Fibroblast of skin of scalp (primary cell): ENCODE measurements around the gene RAD50. TPM values are rescaled to one million over a fixed set of nuclear protein-coding genes. Genes with fewer than 3 reads are reported as not detected.
A peak's percentile ranks its signal among the peaks of the same experiment; 100 is the strongest.
"Not testable (repeated sequence)": the region's sequence is repeated elsewhere in the genome, so short reads cannot be mapped to it uniquely, and the experiment has no call there.

Experiments used
- DNase-seq: peaks from one replicate; pipeline ENCODE4 v3.0.0-alpha.2; 2013
- polyA plus RNA-seq, 2 experiments: library from polyadenylated mRNA; unstranded; fragments of 120-200 nt; gene quantifications; one replicate each; pipeline ENCODE4 v1.2.1, GENCODE V29; 2013; ENCODE audit not compliant: insufficient read length in 2 of 2

Gene RAD50
- polyA plus RNA-seq (2013, experiment 1 of 2; ENCODE audit: insufficient read length) = 20.8 TPM
- 23.8 TPM for polyA plus RNA-seq (2013, experiment 2 of 2; ENCODE audit: insufficient read length)

- peak; percentile 91 for DNase-seq
These were observed at the start of gene RAD50 for GRCh38 chr5:132556763-132557477. TSS of gene RAD50 (plus strand) at chr5:132556977. CDS start at chr5:132557325, 348 bp downstream.

GRCh38 chr5:132510076-132510475, 46.7 kb upstream of the RAD50 start:
- DNase-seq = peak; percentile 87

- DNase-seq = not testable (repeated sequence)
These were observed 43.0 kb upstream of the RAD50 start for GRCh38 chr5:132513618-132514336.

GRCh38 chr5:132522067-132522466, 34.7 kb upstream of the RAD50 start:
- DNase-seq = not testable (repeated sequence)

- DNase-seq = not testable (repeated sequence)
These were observed 31.9 kb upstream of the RAD50 start for GRCh38 chr5:132524877-132525276.

- no peak for DNase-seq
These were observed 31.5 kb upstream of the RAD50 start for GRCh38 chr5:132525299-132525724.

GRCh38 chr5:132526290-132526973, 30.3 kb upstream of the RAD50 start:
- peak; percentile 48 for DNase-seq

GRCh38 chr5:132526974-132527564, 29.7 kb upstream of the RAD50 start:
- no peak for DNase-seq

GRCh38 chr5:132528021-132528420, 28.8 kb upstream of the RAD50 start:
- no peak for DNase-seq

- DNase-seq = no peak
These were observed 27.7 kb upstream of the RAD50 start for GRCh38 chr5:132528866-132529634.

- DNase-seq = no peak
These were observed 25.8 kb upstream of the RAD50 start for GRCh38 chr5:132530946-132531345.

- no peak for DNase-seq
These were observed 17.1 kb upstream of the RAD50 start for GRCh38 chr5:132539716-132540115.

- DNase-seq = no peak
These were observed 16.6 kb upstream of the RAD50 start for GRCh38 chr5:132540149-132540548.

- DNase-seq = no peak
These were observed 16.0 kb upstream of the RAD50 start for GRCh38 chr5:132540764-132541163.

GRCh38 chr5:132543472-132544201, 13.1 kb upstream of the RAD50 start, which contains the start of gene IL5:
TSS of gene IL5 (minus strand) at chr5:132543522. CDS start at chr5:132543478, 44 bp downstream.
- no peak for DNase-seq

GRCh38 chr5:132546108-132546507, 10.7 kb upstream of the RAD50 start:
- DNase-seq = no peak

- DNase-seq = no peak
These were observed 9.5 kb upstream of the RAD50 start for GRCh38 chr5:132547269-132547668.

- DNase-seq = not testable (repeated sequence)
These were observed 7.9 kb upstream of the RAD50 start for GRCh38 chr5:132548834-132549233.

GRCh38 chr5:132549576-132549975, 7.2 kb upstream of the RAD50 start:
- DNase-seq = no peak

- no peak for DNase-seq
These were observed 519 bp upstream of the RAD50 start for GRCh38 chr5:132556153-132556762.
